NCI-H774 (cell line): ENCODE results near the gene SYK.

Experiments
- DNase-seq: peaks from one replicate; lab custom pipeline; 2025; lab: John Stamatoyannopoulos, UW

SYK gene

GRCh38 chr9:90946982-90947381, 145.4 kb downstream of the SYK start:
- no peak for DNase-seq
